ENCODE data around the gene PDSS2. TPM values are rescaled to one million over a fixed set of nuclear protein-coding genes. Genes with fewer than 3 reads are reported as not detected.
"Not testable (repeated sequence)": the region's sequence is repeated elsewhere in the genome, so short reads cannot be mapped to it uniquely, and the experiment has no call there.

The PDSS2 gene
- total RNA-seq, 1 donor from 2014 or later: 10.1 TPM

DNA sequence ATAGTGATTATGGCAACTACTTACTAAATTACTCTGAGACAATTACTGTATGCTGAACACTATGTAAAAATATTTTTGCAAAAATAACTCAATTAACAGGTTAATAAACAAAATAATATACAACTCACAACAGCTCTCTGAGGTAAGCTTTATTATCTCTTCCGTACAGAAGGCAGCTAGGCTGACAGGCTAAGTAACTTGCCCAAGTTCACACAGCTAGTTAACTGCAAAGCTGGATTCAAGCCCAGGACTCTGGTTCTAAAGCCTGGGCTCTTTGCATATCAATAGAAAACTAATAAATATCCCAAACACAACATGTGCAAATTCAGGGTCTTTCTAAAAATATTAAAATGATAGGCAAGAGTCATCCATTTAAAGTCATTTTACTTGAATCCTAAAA, 174.6 kb downstream of the PDSS2 start:
- H3K27me3 Mint-ChIP-seq (ENCODE audit: low read depth): no peaks in the 10 kb centered on the region
- no peak overlapping the region for H3K27ac Mint-ChIP-seq (ENCODE audit: unreplicated experiment)
- no peak overlapping the region for H3K4me3 Mint-ChIP-seq (ENCODE audit: unreplicated experiment)
- no peak for DNase-seq (ENCODE audit: low spot score)
- H3K4me1 Mint-ChIP-seq (ENCODE audit: low read depth): no peaks in the 10 kb centered on the region
- H3K9me3 Mint-ChIP-seq (ENCODE audit: low read depth): no peaks in the 10 kb centered on the region
- TF ChIP-seq, protein P1, sequence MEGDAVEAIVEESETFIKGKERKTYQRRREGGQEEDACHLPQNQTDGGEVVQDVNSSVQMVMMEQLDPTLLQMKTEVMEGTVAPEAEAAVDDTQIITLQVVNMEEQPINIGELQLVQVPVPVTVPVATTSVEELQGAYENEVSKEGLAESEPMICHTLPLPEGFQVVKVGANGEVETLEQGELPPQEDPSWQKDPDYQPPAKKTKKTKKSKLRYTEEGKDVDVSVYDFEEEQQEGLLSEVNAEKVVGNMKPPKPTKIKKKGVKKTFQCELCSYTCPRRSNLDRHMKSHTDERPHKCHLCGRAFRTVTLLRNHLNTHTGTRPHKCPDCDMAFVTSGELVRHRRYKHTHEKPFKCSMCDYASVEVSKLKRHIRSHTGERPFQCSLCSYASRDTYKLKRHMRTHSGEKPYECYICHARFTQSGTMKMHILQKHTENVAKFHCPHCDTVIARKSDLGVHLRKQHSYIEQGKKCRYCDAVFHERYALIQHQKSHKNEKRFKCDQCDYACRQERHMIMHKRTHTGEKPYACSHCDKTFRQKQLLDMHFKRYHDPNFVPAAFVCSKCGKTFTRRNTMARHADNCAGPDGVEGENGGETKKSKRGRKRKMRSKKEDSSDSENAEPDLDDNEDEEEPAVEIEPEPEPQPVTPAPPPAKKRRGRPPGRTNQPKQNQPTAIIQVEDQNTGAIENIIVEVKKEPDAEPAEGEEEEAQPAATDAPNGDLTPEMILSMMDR (IDR thresholded peaks at IDR 0.05): no peak
- H3K36me3 Mint-ChIP-seq (ENCODE audit: low read depth): no peaks in the 10 kb centered on the region

DNA sequence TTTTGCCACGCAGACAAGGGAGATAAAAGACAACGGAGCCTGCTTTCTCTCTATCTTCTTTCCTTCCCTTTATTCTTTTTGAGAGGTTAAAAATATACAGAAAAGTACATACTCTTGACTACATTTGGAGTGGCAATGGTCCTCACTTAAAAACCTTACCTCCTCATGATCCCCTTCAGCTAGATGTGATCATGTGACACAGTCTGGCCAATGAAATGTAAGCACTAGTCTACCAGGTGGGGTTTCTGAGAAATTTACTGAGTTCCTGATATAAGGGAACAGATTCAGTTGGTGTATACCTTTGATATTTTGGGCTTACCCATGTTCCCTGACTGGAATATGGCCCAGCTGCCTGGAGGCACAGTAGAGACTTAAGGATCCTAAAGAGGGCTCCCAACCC, 178.6 kb downstream of the PDSS2 start:
- Mint-ChIP-seq H3K36me3 (ENCODE audit: low read depth) (no peaks in the 10 kb centered on the region), H3K9me3 (ENCODE audit: low read depth) (no peaks in the 10 kb centered on the region), H3K27ac (ENCODE audit: unreplicated experiment) (no peak overlapping the region), H3K4me1 (ENCODE audit: low read depth) (no peaks in the 10 kb centered on the region), H3K4me3 (ENCODE audit: unreplicated experiment) (no peak overlapping the region), H3K27me3 (ENCODE audit: low read depth) (no peaks in the 10 kb centered on the region)
- TF ChIP-seq, protein P1 (IDR thresholded peaks at IDR 0.05): no peak
- no peak for DNase-seq (ENCODE audit: low spot score)

DNA sequence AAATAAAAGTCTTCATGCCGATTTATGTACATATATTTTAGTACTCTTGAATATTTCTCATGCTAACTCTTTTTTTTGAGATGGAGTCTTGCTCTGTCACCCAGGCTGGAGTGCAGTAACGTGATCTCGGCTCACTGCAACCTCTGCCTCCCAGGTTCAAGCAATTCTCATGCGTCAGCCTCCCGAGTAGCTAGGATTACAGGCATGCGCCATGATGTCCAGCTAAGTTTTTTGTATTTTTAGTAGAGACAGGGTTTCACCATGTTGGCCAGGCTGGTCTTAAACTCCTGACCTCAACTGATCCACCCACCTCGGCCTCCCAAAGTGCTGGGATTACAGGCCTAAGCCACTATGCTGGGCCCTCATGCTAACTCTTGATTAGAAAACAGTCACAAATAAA, 179.4 kb downstream of the PDSS2 start:
- not testable (repeated sequence) for H3K27ac Mint-ChIP-seq (ENCODE audit: unreplicated experiment); H3K4me3 Mint-ChIP-seq (ENCODE audit: unreplicated experiment); DNase-seq (ENCODE audit: low spot score); H3K27me3 Mint-ChIP-seq (ENCODE audit: low read depth); H3K4me1 Mint-ChIP-seq (ENCODE audit: low read depth); H3K36me3 Mint-ChIP-seq (ENCODE audit: low read depth); H3K9me3 Mint-ChIP-seq (ENCODE audit: low read depth)

DNA sequence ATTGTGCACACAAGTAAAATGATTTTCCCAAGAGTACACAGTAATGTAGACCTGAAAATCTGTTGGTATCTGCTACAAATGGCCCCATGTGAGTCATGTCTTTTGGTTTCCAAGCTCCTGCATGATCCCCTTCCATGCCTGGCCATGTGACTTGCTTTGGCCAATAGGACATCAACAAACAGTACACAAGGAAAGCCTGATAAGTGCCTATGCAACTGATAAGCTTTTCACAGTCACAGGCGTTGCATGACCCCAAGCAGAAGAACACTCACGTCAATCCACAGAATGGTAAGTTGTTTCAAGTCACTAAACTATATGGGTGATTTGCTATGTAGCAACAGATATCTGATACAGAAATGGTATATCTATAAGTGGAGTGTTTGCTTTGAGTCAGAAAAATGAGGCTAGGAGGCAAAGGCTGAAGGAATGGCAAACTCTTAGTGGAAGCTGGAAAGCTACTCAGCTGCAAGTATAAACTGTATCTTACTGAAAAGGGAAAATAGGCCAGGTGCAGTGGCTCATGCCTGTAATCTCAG, 184.0 kb downstream of the PDSS2 start:
- TF ChIP-seq, protein P1 (IDR thresholded peaks at IDR 0.05): no peak
- H3K9me3 Mint-ChIP-seq (ENCODE audit: low read depth): no peaks in the 10 kb centered on the region
- no peaks in the 10 kb centered on the region for H3K4me1 Mint-ChIP-seq (ENCODE audit: low read depth)
- no peak for DNase-seq (ENCODE audit: low spot score)
- H3K27me3 Mint-ChIP-seq (ENCODE audit: low read depth): no peaks in the 10 kb centered on the region
- H3K36me3 Mint-ChIP-seq (ENCODE audit: low read depth): no peaks in the 10 kb centered on the region
- no peak overlapping the region for H3K27ac Mint-ChIP-seq (ENCODE audit: unreplicated experiment)
- H3K4me3 Mint-ChIP-seq (ENCODE audit: unreplicated experiment): no peak overlapping the region

DNA sequence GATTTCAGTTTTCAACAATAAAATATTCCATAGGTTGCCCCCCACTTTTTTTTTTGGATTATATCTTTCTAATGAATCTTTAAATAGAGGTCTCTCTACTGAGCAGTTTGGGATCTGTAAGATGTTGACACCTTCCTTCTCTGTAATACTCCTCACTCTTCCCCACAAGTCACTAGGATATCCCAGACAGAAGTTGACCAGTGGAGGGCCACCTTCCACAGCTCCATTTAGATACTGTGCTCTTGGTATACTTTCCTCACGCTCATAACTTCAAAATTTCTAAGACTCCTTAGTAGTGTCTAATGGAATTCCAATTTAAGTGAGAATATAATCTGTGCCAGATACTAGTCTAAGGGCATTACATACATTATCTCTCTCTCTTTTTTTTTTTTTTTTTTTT, 185.1 kb downstream of the PDSS2 start:
- TF ChIP-seq, protein P1 (IDR thresholded peaks at IDR 0.05): no peak
- Mint-ChIP-seq H3K27me3 (ENCODE audit: low read depth) (no peaks in the 10 kb centered on the region), H3K4me3 (ENCODE audit: unreplicated experiment) (no peak overlapping the region), H3K4me1 (ENCODE audit: low read depth) (no peaks in the 10 kb centered on the region), H3K36me3 (ENCODE audit: low read depth) (no peaks in the 10 kb centered on the region), H3K27ac (ENCODE audit: unreplicated experiment) (no peak overlapping the region), H3K9me3 (ENCODE audit: low read depth) (no peaks in the 10 kb centered on the region)
- DNase-seq (ENCODE audit: low spot score): no peak

DNA sequence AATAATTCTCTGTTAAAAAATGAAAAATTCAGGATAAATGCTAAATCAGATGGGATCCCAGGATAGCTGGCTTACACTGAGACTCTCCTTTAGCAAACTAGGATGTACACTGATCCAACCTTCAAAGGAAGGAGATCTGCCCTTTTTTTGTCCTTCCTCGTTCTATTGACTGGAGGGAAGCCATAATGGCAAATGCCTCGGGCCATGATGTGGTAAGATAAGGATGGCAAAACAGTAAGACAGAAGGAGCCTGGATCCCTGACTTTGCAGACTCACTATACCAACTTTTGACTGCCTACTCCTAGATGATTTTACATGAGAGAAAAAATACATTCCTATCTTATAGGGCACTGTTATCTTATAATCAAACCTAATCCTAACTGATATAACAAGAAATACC, 187.1 kb downstream of the PDSS2 start:
- DNase-seq (ENCODE audit: low spot score): no peak
- TF ChIP-seq, protein P1 (IDR thresholded peaks at IDR 0.05): no peak
- Mint-ChIP-seq H3K4me3 (ENCODE audit: unreplicated experiment) (no peak overlapping the region), H3K27me3 (ENCODE audit: low read depth) (no peaks in the 10 kb centered on the region), H3K4me1 (ENCODE audit: low read depth) (no peaks in the 10 kb centered on the region), H3K9me3 (ENCODE audit: low read depth) (no peaks in the 10 kb centered on the region), H3K36me3 (ENCODE audit: low read depth) (no peaks in the 10 kb centered on the region), H3K27ac (ENCODE audit: unreplicated experiment) (no peak overlapping the region)

Measured in chondrocyte (in vitro differentiated cells).